ENCODE measurements around the gene PDSS1.
"Not testable (repeated sequence)": the region's sequence is repeated elsewhere in the genome, so short reads cannot be mapped to it uniquely, and the experiment has no call there.

PDSS1 gene

DNA sequence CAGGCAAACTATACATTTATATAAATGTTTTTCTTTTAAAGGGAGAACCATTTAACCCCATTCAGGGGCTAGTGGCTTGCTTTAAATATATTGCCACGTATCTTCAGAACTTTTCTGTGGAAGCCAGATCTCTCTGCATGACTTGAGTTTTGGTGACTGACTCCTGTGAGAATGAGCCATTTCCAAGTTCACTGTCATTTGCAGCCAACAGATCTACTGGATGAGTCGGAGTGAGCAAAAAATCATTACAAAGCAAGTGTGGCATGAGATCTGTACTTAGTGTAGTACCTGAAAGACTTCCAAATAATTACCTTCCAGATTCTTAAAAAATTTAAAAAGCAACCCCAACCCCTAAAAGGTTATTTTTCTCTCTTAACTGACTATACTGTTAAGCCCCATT, 45.6 kb downstream of the PDSS1 start:
- no peak for DNase-seq

DNA sequence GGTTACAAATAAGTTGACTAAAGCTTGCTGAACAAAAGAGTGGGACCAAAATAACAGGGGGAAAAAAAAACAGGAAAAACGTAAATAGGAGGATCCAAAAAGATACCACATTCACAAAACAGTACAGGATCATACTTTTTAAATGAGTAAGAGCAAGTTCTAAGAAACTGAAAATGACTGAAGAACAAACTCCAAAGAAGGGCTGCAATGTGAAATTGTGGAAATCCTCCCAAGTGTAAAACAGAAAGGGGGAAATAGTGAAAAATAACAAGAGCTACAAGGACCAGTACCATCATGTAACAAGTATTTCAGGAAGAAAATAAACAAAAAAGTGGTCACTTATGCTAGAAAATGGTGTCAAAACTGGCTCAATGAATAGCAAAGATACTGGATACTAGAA, 46.3 kb downstream of the PDSS1 start:
- DNase-seq = no peak

DNA sequence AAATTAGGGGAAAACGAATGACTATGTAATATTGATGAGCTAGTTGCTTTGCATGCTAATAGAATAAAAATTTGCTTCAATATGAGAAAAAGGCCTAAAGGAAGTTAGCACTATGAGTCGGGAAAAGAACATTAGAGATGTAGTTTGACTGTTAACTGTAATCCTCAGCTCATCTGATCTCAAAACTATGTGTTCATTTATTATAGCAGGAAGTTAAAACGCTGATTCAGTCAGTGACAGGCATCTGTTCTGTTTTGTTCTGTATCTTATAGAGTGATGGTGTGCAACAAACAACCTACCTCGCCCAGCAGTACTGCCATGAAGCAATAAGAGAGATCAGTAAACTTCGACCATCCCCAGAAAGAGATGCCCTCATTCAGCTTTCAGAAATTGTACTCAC, 48.6 kb downstream of the PDSS1 start:
- DNase-seq = no peak

- DNase-seq = no peak
Measured at GRCh38 chr10:26755443-26755903, 58.0 kb downstream of the PDSS1 start.

GRCh38 chr10:26759008-26759407, 61.5 kb downstream of the PDSS1 start:
- no peak for DNase-seq

DNA sequence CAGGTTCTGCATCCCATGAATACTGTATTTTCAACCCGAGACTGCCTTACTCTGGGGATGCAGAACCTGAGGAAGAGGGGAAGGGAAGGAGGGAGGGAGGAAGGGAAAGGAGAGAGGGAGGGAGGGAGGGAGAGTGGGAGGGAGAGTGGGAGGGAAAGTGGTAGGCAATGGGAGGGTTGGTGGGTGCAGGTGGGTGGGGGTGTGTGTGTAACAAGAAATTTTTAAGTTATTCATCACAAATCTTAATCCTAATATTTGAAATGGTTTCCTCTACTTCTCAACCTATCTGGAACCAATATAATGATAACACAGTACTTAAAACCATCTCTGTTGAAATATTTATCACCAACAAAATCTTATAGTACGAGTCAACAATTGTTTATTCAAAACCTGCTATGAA, 68.0 kb downstream of the PDSS1 start:
- no peak for DNase-seq

- DNase-seq = no peak
Measured at GRCh38 chr10:26770069-26770468, 72.6 kb downstream of the PDSS1 start.

DNA sequence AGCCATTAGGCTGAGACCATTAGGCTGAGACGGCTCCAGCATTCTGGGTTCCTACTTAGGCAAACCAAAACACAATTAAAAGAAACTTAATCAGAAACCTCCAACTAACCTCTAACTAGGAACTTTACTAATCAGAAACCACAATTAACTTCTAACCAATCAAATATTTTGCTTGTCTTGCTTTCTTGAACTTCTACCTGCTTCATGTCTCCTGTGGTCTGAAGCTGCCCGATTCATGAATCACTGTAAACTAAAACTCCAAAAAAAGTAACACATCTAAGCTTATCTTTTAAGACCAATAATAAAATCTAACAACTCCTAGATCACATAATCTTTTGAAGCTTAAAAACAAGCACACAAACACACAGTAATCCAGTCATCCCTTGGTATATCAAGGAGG, 76.1 kb downstream of the PDSS1 start:
- no peak for DNase-seq

DNA sequence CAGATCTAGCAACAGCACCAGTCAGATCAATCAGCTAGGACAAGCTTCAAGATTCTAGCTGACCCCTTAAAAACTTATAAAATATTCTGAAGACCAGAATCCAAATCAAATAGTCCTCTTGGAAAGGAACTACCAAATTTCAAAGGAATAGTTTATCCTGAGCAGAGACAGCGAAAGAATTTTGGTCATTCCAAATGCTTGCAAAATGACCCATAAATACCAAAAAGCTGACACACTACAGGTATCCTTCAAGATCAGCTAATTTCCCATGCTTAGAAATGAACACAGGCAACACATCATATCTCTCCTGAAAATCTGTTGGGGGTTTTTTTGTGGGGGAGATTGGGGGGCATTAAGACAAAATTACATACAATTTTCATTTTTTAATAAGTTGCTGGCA, 78.8 kb downstream of the PDSS1 start:
- DNase-seq = no peak

- DNase-seq = no peak
Measured at GRCh38 chr10:26777686-26778085, 80.2 kb downstream of the PDSS1 start.

GRCh38 chr10:26779176-26779860, 81.8 kb downstream of the PDSS1 start:
- DNase-seq = no peak

- DNase-seq = no peak
Measured at GRCh38 chr10:26780106-26780792, 82.7 kb downstream of the PDSS1 start.

GRCh38 chr10:26780793-26781601, 83.5 kb downstream of the PDSS1 start:
- peak; percentile 6 for DNase-seq

DNA sequence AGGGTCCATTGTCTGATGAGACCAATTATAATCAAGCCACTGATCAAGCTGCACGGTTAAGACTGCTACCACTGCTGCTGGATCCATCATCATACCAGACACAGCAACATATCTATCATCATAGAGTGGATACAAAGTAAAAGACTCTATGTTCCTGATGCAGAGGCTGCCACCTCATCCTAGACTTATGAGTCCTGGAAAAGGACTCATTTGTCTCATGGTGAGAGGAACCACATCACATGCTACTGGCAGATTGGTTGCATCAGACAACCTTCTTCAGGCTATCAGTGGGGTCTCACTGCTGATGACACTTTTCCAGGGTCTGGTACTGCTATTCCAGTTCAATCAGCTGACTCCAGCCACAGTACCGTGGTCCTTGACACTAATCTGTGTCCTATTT, 84.3 kb downstream of the PDSS1 start:
- DNase-seq = no peak

GRCh38 chr10:26787362-26787761, 89.9 kb downstream of the PDSS1 start:
- no peak for DNase-seq

DNA sequence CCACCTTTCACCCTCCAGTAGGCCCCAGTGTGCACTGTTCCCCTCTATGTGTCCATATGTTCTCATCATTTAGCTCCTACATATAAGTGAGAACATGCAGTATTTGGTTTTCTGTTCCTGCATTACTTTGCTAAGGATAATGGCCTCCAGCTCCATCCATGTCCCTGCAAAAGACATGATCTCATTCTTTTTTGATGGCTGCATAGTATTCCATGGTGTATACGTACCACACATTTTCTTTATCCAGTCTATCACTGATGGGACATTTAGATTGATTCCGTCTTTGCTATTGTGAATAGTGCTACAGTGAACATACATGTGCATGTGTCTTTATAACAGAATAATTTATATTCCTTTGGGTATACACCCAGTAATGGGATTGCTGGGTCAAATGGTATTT, 92.3 kb downstream of the PDSS1 start:
- not testable (repeated sequence) for DNase-seq

DNA sequence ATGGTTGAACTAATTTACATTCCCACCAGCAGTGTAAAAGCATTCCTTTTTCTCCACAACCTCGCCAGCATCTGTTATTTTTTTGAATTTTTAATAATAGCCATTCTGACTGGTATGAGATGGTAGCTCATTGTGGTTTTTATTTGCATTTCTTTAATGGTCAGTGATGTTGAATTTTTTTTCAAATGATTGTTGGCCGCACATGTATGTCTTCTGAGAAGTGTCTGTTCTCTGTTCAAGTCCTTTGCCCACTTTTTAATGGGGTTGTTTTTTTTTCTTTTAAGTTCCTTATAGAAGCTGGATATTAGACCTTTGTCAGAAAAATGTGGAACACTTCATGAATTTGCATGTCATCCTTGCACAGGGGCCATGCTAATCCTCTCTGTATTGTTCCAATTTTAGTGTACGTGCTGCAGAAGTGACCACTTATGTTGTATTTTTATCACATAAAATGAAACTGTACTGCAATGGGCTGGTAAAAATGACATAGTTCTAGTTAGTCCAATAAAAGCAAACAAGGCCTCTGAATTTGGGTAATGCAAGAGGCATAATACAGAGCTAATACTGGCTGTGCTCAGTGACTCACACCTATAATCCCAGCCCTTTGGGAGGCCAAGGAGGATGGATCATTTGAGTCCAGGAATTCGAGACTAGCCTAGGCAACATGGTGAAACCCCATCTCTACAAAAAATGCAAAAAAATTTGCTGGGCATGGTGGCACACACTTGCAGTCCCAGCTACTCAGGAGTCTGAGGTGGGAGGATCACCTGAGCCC, 92.9 kb downstream of the PDSS1 start:
- DNase-seq = no peak

DNA sequence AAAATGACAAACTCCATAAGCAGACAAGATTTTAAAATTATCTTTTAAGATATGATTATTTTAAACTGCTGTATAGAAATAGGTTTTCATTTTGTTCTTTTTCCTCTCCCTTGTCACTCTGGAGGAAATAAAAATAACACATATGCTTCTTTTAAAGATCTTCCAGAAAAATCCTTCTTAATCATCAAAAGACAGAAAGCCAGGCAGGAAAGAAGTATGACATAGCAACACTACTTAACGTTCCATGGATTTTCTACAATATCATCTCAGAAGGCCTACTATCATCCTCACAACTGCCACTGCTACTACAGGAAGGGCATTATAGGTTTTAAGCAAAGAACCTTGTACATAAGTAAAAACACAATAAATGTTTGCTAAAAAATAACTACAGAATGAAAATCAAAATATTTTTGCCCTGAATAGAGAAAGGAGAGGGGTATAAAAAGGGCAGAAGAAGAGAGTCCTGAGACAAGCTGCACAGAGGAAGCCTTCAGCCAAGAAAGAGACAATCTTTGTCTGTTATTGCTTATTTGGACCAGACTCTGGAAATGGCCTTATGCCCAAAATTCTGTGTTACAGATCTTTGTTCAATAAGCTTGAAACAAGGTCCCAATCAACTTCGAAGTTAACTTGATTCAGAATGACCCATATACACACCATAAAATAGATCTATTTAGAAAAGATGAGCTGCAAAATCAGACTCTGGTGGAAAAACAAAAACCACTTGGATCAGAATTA, 95.4 kb downstream of the PDSS1 start:
- no peak for DNase-seq
